Stomach (tissue), 4 donors: ENCODE measurements around the gene KIAA1191.
"Not testable (repeated sequence)": the region's sequence is repeated elsewhere in the genome, so short reads cannot be mapped to it uniquely, and the experiment has no call there.

Experiments used
- POLR2A ChIP-seq, 4 donors: fragments of 450-650 bp; IDR thresholded peaks; one replicate each; pipeline ENCODE4 v1.6.1; 2016; ENCODE audit warnings: antibody characterized with exemption in 4 of 4, control low read depth in 2 of 4, mild to moderate bottlenecking in 1 of 4, moderate library complexity in 1 of 4
- POLR2AphosphoS5 ChIP-seq, 3 donors: sonication (generic); formaldehyde crosslinking; IDR thresholded peaks; one replicate each; pipeline ENCODE4 v1.6.1; 2016; ENCODE audit warnings: antibody characterized with exemption in 3 of 3
- TF ChIP-seq, protein P1 (sequence below), 7 experiments: fragments of 450-650 bp in 4 of 7; fragments of 200-600 bp in 3 of 7; sonication (generic) in 3 of 7; IDR thresholded peaks; one replicate each; pipeline ENCODE4 v1.5.1; 2016 to 2019; ENCODE audit warnings: antibody characterized with exemption in 7 of 7, control low read depth in 2 of 7, mild to moderate bottlenecking in 1 of 7

DNA sequence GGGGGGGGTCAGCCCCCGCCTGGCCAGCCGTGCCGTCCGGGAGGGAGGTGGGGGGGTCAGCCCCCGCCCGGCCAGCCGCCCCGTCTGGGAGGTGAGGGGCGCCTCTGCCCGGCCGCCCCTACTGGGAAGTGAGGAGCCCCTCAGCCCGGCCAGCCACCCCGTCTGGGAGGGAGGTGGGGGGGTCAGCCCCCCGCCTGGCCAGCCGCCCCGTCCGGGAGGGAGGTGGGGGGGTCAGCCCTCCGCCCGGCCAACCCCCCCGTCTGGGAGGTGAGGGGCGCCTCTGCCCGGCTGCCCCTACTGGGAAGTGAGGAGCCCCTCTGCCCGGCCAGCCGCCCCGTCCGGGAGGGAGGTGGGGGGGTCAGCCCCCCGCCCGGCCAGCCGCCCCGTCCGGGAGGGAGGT, 56.2 kb downstream of the KIAA1191 start:
- TF ChIP-seq, protein P1, sequence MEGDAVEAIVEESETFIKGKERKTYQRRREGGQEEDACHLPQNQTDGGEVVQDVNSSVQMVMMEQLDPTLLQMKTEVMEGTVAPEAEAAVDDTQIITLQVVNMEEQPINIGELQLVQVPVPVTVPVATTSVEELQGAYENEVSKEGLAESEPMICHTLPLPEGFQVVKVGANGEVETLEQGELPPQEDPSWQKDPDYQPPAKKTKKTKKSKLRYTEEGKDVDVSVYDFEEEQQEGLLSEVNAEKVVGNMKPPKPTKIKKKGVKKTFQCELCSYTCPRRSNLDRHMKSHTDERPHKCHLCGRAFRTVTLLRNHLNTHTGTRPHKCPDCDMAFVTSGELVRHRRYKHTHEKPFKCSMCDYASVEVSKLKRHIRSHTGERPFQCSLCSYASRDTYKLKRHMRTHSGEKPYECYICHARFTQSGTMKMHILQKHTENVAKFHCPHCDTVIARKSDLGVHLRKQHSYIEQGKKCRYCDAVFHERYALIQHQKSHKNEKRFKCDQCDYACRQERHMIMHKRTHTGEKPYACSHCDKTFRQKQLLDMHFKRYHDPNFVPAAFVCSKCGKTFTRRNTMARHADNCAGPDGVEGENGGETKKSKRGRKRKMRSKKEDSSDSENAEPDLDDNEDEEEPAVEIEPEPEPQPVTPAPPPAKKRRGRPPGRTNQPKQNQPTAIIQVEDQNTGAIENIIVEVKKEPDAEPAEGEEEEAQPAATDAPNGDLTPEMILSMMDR (IDR thresholded peaks at IDR 0.05): not testable (repeated sequence)
- TF ChIP-seq POLR2A, POLR2AphosphoS5 (IDR thresholded peaks at IDR 0.05): not testable (repeated sequence)
